ENCODE data around the gene DNAJA4. TPM values are rescaled to one million over a fixed set of nuclear protein-coding genes. Genes with fewer than 3 reads are reported as not detected.

The DNAJA4 gene
- total and polyA plus RNA-seq, 2 of the 8 experiments (the other 6 are each of a cell fraction or from before 2014, with no cell fraction given): 3.6 to 6.2 TPM

DNA sequence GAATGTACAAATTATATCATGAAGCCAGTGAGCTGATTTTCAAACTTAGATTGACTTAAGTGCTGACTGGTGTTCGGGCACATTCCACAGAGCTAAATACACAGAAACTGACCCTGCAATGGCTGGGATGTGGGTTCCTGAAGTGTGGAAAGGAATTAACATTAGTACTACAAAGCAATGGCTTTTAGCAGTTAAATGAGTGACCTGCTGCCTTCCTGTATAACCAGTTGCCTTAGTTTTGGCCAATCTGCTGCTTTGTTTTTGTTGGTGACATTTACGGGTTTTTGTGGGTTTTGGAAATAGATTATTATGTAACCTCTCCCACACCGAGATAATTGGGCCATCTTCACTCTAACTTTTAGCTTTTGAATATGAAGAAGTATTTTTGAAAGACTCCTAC, 37.5 kb downstream of the DNAJA4 start:
- Histone ChIP-seq H3K9me3 (ENCODE audit: insufficient read depth in 2 of 2, low read depth in 1 of 2, low read length in 1 of 2) (no peaks in the 10 kb centered on the region), H3K27me3 (replicated peaks in 1 of 4; ENCODE audit: control insufficient read depth in 3 of 4, extremely low read depth in 1 of 4, insufficient read depth in 3 of 4, low read length in 3 of 4) (peaks cover 0 to 4% (median 0%) of the 10 kb centered on the region in 4 experiments; a peak in 2 of 7 replicates), H3K79me2 (ENCODE audit: control insufficient read depth in 1 of 2, insufficient read depth in 2 of 2, low read length in 2 of 2) (peaks cover 3 to 19% of the 10 kb centered on the region in 2 experiments; a peak in 3 of 4 replicates), H3K36me3 (ENCODE audit: control insufficient read depth in 2 of 4, insufficient read depth in 4 of 4, low read length in 3 of 4) (no peaks in the 10 kb centered on the region), H2BK120ac (replicated peaks; ENCODE audit: low read depth, low read length) (no peak overlapping the region), H4K91ac (replicated peaks; ENCODE audit: insufficient read length, low read length) (no peak overlapping the region), H3K56ac (replicated peaks; ENCODE audit: insufficient read length, low read depth, low read length) (no peak overlapping the region), H3K4me3 (ENCODE audit: extremely low read depth in 1 of 4, insufficient read depth in 2 of 4, low read depth in 3 of 4, low read length in 4 of 4) (no peak overlapping the region), H3K14ac (ENCODE audit: insufficient read length) (no peak overlapping the region), H3K4me2 (ENCODE audit: insufficient read depth in 1 of 2, low read depth in 2 of 2, low read length in 2 of 2) (no peak overlapping the region), H3K4me1 (replicated peaks in 1 of 4; ENCODE audit: control insufficient read depth in 3 of 4, insufficient read depth in 4 of 4, low read length in 3 of 4) (peaks cover 0 to 2% (median 0%) of the 10 kb centered on the region in 4 experiments; a peak in 2 of 7 replicates), H2BK15ac (ENCODE audit: low read length) (no peak overlapping the region), H4K5ac (ENCODE audit: insufficient read length, low read depth, low read length) (no peak overlapping the region), H4K8ac (ENCODE audit: extremely low read depth, insufficient read depth, low read length) (no peak overlapping the region), H2AFZ (ENCODE audit: low read length) (no peak overlapping the region), H3K23me2 (ENCODE audit: low read depth, low read length) (peaks cover 6% of the 10 kb centered on the region; the same call in 1 of the 2 replicates), H3K18ac (ENCODE audit: extremely low read depth, low read length) (no peak overlapping the region), H2AK5ac (ENCODE audit: low read depth, low read length) (no peak overlapping the region), H4K20me1 (replicated peaks in 1 of 2; ENCODE audit: control insufficient read depth in 1 of 2, insufficient read depth in 2 of 2, low read length in 2 of 2) (no peaks in the 10 kb centered on the region), H2BK12ac (ENCODE audit: low read depth, low read length) (no peak overlapping the region), H3K23ac (ENCODE audit: insufficient read length) (no peak overlapping the region), H3K79me1 (ENCODE audit: low read depth, low read length) (peaks cover 7% of the 10 kb centered on the region), H3K4ac (replicated peaks; ENCODE audit: insufficient read length, low read depth, low read length) (no peak overlapping the region), H3K9ac (replicated peaks in 1 of 4; ENCODE audit: extremely low read depth in 1 of 4, low read depth in 3 of 4, low read length in 3 of 4) (no peak overlapping the region), H3K27ac (ENCODE audit: low read depth, low read length) (no peak overlapping the region), H2BK20ac (ENCODE audit: low read length) (no peak overlapping the region), H2BK5ac (ENCODE audit: low read depth, low read length) (no peak overlapping the region)
- POLR2A ChIA-PET (ENCODE audit: partially characterized antibody): no interaction called here
- no peak for FAIRE-seq
- CTCF ChIA-PET (ENCODE audit: partially characterized antibody): interaction anchor here (1.3 to 1.6 kb wide), 2 partner anchors 60 to 193 kb away, joined by 4 read pairs; no protein-coding TSS in a partner anchor
- WGBS, 2 experiments (ENCODE audit: extremely low coverage in 1 of 2, insufficient coverage in 1 of 2, insufficient read length in 1 of 2, insufficient replicate concordance in 2 of 2, low coverage in 1 of 2, low lambda C conversion rate in 2 of 2, missing lambda C conversion rate in 1 of 2): 57% methylated on average over 3 of the region's 3 CpGs; no CpG with 5 or more reads in 1 of the 2 experiments
- DNase-seq (ENCODE audit: low read depth in 1 of 2, low spot score in 2 of 2): no peak
- TF ChIP-seq HDAC6 (IDR thresholded peaks at IDR 0.05; ENCODE audit: low read depth, low read length): no peak
- TF ChIP-seq CHD1 (IDR thresholded peaks at IDR 0.05; ENCODE audit: low read depth, low read length): no peak
- TF ChIP-seq SAP30 (IDR thresholded peaks at IDR 0.05; ENCODE audit: insufficient read depth, insufficient replicate concordance, low read length): no peak
- no peak for TF ChIP-seq YY1 (IDR thresholded peaks at IDR 0.05; ENCODE audit: low read depth, low read length)
- TF ChIP-seq BCL11A (IDR thresholded peaks at IDR 0.05; ENCODE audit: low read depth in 2 of 2, low read length in 2 of 2): no peak
- no peak for TF ChIP-seq TAF1 (IDR thresholded peaks at IDR 0.05; ENCODE audit: low read depth, low read length)
